GDM1 (cell line): ENCODE measurements around the gene TRAPPC11.
"Not testable (repeated sequence)": the region's sequence is repeated elsewhere in the genome, so short reads cannot be mapped to it uniquely, and the experiment has no call there.

Source experiments
- DNase-seq: peaks from one replicate; lab custom pipeline; 2025; lab: John Stamatoyannopoulos, UW

The TRAPPC11 gene

DNA sequence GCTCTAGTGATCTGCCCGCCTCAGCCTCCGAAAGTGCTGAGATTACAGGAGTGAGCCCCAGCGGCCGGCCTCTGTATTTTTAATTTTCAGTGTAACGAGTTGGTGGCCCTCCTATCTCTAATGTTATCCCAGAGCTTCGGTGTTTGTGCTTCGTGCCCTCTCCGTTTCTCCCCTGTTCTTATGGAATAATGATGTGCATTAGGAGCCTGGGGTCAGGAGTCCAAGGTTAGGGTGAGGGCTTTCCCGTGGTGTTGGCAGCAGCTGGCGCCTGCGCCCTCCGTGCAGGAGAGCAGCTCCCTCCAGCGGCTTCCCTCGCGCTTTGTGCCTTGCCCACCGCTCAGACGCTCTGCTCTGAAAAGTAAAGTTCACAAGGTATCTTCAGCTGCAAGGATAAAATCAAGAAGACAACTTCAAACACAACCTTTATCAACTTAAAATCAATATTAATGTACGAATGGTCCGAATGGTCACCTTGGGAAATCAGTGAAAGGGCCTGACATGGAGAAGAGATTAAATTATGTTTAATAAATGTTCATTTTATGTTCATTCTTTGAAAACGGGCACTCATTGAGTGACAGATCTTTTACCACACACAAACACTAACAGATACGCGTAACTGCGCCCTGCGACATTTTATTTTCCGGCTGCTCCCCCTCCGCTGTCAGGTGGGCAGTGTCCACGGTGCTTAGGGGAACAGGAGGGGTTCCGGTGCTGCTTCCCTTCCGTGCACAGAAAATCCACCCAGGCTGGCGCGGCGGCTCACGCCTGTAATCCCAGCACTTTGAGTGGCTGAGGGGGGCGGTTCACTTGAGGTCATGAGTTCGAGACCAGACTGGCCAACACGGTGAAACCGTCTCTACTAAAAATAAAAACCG, 62.4 kb downstream of the TRAPPC11 start:
- DNase-seq, result peak; percentile 16

DNA sequence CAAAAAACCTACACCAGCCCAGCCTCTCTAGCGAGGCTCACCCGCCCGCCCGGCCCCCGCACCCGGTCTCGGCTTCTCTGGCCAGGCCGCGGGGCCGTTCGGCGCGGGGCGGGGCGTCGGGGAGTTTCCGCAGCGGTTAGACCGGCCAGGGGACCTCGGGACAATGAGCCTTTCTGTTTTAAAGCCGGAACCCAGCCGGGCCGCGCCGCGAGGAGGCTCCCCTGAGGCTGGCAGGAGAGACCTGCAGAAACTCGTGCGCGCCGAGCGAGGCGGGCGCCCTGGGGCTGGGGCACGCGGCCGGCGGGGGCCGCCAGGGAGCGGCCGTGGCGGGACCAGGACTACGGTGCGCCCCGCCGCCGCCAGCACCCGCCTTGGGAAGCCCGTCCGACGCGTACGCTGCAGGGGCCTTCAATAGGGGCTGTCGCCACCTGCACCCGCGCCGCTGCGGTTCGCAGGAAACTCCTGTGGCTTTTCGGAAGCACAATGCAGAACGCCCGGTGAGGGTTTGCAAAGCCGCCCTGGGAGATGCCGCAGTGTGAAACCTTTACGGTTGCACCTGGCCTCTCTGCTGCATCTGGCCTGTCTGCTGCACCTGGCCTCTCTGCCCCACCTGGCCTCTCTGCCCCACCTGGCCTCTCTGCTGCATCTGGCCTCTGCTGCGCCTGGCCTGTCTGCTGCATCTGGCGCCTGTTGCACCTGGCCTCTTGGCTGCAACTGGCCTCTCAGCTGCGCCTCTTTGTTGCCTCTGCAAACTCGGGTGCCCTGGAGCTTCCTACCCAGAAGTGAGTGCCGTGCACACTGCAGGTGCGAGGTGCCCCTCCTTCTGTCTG, 63.9 kb downstream of the TRAPPC11 start:
- DNase-seq, result no peak

DNA sequence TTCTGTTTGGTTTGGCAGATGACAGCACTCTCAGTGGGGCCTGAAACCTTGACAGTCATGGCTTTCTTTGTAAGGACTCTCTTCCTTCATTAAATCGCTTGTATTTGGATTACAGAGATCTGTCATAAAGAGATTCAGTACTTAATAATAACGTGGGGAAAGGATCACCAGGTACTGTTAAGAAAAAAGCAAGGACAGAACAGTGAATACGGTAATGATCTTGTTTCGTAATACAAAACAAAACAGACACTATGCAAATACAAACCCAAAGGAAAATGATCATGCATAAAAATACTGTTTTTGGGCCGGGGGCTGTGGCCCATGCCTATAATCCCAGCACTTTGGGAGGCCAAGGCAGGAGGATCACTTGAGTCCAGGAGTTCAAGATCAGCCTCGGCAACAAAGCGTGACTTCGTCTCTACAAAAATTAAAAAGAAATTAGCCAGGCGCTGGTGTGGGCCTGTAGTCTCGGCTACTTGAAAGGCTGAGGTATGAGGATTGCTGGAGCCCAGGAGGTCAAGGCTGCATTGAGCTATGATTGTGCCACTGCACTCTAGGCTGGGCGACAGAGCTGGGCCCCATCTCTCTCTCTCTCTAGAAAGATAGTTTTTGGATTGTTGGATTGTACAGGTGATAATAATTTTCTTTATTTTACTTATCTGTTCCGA, 64.6 kb downstream of the TRAPPC11 start:
- no peak for DNase-seq

DNA sequence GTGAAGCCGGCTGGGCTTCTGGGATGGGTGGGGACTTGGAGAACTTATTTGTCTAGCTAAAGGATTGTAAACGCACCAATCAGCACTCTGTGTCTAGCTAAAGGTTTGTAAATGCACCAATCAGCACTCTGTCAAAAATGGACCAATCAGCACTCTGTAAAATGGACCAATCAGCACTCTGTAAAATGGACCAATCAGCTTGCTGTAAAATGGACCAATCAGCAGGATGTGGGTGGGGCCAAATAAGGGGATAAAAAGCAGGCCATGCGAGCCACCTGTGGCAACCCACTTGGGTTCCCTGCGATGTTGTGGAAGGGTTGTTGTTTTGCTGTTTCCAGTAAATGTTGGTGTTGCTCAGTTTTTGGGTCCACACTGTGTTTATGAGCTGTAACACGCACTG, 66.5 kb downstream of the TRAPPC11 start:
- not testable (repeated sequence) for DNase-seq

DNA sequence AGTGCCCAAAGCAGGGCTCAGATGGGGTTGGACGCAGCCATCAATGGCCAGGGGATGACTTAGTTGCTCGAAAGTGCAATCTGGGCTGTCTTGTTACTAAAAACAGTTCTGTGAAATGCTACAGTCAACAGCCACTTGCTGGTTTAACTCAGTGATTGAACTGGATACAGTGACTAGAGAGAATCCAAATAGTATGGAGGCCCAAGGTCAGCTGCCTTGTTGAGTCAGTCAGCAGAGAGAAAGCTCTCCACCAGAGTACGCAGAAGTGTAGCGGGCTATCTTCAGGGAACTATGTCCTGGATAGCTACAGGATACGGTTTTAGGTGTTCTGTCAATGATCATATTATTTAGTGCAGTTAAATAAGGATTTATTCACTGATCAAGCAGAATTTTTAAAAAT, 68.4 kb downstream of the TRAPPC11 start:
- no peak for DNase-seq

DNA sequence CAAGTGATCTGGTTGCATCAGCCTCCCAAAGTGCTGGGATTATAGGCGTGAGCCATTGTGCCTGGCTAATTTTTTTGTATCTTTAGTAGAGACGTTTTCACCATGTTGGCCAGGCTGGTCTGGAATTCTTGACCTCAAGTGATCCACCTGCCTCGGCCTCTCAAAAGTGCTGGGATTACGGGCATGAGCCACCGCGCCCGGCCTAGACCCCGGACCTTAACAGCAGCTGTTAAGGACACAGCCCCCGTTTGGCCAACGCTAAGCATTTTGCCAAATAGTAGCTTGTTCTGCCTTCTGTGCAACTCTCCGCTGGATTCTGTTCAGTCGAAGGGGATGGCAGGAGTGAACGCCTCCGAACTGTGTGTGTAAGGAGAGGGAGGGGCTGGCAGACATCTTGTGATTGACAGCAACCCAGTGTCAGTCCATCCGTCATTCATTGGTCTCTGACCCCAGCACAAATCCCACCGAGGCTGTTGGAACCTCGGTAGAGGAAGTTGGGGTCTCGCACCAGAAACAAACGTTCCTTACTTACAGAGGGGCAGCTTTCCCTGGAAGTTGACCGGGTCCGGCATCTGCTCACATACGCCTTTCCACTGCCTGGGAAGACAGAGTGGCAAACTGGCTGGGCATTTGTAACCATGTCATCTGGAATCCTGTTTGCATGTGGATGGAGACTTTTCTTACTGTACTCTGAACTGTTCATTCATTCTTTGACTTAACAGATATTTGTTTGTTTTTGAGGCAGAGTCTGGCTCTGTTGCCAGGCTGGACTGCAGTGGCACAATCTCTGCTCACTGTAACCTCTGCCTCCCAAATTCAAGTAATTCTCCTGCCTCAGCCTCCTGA, 69.4 kb downstream of the TRAPPC11 start:
- no peak for DNase-seq

DNA sequence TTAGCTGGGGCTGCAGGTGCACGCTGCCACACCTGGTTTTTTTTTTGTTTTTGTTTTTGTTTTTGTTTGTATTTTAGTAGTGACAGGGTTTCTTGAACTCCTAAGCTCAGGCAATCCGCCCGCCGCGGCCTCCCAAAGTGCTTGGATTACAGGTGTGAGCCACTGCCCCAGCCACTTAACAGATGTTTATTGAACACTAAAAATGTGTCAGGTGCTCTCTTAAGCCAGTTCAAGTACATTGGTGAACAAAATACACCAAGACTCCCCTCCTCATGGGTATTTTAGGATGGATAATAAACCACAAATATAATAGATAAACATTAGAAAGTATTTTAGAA, 69.9 kb downstream of the TRAPPC11 start:
- no peak for DNase-seq

DNA sequence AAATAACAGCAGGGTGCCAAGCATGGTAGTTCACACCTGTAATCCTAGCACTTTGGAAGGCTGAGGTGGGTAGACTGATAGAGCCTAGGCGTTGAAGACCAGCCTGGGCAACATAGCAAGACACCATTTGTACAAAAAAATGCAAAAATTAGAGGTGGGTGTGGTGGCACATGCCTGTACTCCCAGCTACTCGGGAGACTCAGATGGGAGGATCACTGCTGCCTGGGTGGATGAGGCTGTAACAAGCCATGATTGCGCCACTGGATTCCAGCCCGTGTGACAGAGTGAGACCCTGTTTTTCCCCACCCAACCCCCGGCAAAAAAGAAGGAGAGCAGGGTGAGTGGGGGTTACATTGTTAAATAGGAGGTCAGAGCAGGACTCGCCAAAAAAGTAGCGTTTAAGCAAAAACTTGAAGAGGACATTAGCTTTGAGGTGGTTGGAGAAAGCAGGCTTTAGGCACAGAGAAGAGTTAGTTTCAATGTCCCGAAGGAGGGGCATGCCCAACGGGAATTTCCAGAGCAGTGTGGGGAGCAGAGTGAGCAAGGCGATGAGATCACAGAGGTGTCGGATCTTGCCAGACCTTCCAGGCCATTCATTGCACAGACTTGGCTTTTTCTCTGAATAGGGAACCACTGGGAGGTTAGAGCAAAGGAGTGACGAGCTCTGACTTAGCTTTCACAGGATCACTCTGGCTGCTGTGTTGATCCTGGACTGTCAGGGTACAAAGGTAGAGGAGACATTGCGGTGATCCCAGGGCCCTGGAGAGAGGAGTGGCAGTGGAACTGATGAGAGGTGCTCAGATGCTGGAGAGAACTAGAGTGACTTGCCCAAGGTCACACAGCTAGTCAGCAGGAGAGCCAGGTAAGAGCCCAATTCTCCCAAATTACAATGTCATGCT, 70.6 kb downstream of the TRAPPC11 start:
- DNase-seq, result no peak

DNA sequence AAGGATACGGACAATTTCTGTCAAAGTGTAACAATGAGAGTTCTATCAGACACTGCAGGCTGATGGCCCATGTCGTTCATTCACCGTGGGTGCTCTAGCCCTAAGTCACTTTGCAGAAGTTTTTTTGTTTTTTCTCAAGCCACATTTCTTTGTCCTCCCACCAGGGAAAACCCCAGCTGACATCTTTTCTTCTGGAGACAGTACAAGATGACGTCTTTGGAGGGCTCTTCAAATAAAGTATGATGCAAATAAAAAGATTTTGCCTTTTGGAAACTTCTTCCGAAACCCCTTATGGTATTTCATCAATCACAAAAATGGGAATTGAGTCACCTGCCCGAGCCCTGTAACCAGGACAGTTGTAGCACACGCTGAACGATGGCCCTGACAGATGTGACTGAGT, 73.2 kb downstream of the TRAPPC11 start:
- no peak for DNase-seq

DNA sequence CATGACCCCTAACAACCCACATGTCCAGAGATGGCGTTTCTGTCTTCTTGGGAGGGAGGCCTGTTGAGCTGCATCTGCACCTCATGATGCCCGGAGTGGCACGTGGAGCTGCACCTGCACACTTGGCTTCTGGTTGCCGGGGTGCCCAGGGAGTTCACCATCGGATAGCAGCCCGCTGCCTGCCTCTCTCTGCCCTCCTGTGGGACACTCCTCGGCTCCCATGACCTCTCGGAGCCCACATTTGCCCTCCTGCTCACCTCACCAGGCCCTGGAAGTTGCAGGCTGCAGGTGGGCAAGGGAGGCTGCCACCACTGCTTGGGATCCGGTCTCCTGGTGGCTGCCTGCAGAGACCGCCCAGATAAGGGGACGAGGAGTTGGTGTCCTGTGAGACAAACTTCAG, 74.1 kb downstream of the TRAPPC11 start:
- no peak for DNase-seq

DNA sequence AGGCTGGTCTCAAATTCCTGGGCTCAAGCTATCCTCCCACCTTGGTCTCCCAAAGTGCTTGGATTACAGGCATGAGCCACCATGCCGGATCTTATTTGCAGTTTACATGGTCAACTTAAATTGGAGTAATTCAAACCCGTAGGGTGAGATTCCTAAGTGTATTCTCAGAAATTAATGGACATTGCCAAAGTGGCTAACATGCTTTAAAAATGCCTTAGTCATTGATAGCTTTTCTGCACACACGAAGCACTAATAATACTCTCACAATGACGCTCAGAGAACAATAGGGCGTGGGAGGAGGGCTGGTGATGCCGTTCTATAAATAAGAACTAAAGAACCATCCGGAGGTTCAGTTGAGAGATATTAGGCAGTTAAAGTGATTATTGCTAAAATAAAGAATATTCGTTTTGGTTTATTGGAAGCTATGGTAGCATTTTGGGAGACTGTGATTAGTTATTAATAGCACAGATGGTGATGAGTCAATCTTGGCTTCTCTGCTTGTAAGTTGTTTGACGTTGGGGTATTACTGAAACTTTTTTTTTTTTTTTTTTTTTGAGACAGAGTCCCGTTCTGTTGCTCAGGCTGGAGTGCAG, 79.1 kb downstream of the TRAPPC11 start:
- DNase-seq, result no peak

DNA sequence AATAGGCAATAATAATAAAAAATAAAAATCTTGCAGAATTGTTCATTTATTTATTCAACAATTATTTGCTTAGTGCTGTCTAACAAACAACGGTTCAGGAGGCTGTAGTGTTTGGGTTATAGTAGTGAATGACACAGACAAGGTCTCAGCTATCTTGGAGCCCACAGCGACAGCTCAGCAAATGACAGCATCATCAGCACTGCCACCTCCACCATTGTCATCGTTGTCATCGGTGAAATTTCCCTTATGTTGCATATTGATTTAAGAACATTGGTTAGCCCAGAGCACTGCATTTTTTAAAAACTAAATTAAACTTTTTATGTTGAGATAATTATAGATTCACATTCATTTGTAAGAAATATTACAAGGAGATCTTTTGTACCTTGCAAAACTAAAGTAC, 79.9 kb downstream of the TRAPPC11 start:
- no peak for DNase-seq

DNA sequence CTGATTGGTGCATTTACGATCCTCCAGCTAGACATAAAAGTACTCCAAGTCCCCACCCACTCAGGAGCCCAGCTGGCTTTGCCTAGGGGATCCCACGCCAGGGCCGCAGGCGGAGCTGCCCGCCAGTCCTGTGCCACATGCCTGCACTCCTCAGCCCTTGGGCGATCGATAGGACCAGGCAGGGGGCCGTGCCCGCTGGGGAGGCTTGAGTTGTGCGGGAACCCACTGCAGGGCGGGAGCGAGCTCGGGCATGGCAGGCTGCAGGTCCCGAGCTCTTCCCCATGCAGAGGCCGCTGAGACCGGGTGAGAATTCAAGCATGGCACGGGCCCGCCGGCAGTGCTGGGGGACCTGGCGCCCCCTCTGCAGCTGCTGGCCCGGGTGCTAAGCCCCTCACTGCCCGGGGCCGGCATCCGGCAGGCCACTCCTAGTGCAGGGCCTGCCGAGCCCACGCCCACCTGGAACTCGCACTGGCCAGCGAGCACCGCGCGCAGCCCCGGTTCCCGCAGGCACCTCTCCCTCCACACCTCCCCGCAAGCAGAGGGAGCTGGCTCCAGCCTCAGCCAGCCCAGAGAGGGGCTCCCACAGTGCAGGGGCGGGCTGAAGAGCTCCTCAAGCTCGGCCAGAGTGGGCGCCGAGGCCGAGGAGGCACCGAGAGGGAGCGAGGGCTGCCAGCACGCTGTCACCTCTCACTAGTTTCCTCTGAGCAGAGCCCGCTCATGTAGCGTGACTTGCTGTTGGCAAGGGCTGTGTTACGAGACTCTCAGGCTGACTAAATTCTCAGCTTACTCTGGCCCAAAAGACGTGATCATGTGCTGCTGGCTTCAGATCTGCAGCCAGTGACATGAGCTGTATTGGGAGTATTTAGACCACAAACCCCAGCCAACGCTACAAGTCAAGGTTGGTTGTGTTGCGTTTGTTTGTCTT, 87.5 kb downstream of the TRAPPC11 start:
- no peak for DNase-seq

DNA sequence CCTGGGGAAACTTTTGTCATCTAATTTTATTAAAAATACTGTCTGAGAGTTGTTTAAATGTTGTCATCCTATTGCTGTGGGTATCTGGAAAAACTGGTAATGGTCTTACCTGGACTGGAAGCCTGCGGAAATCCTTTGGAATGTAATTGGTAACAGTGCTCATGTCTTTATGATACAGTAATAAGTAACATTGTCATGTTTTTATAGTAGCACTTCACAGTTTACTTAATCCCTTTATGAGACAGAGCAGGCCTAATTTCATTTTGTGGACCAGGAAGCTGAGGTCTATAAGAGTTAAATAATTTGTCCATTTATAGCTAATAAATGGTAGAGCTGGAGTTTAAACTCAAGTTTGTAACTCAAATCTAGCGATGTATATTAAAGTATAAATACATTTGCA, 88.3 kb downstream of the TRAPPC11 start:
- no peak for DNase-seq

DNA sequence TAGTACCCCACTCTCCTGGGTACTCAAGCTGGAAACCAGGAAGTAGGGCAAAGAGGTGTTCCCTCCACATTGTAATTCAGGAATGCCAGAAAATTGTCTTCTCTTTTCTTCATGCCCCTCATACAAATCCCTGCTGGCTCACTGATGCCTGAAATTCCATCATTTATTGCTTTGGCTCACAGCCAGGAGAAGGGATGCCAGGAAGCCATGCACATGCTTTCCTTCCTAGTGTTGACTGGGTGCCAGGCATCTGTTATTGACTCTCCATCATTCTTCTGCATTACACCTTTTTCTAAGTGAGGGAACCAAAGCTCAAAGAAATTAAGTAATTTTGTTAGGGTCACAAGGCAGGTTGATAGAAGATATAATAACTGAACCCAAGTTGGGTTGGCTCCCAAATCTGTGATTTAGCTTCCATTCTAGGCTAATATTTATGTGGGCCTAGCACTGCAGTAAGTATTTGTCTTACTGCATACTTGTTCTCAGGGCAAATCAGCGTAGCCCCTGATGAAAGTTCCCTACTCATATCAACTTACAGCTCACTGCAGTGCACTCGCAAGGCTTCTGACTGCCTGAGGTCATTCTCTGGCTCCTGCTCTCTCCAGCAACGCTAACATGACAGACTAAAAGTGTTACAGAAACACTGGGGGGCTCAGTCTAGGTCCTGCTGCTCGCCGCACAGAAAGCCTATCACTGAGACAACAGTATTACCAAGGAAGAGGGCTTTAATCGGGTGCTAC, 89.0 kb downstream of the TRAPPC11 start:
- no peak for DNase-seq

DNA sequence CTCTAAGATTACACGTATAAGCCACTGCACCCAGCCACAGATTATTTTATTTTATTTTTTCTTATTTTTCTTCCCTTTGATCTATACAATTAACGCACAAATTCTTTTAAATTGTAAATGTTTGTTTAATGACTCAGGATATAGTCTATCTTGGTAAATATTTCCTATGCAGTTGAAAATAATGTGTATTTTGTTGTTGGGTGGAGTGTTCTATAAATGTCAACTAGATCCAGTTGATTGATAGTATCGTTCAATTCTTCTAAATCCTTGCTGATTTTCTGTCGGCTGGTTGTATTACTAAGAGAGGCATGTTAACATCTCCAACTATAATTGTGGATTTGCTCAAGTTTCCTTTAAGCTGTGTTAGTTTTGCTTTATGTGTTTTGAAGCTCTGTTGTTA, 92.0 kb downstream of the TRAPPC11 start:
- DNase-seq, result no peak

DNA sequence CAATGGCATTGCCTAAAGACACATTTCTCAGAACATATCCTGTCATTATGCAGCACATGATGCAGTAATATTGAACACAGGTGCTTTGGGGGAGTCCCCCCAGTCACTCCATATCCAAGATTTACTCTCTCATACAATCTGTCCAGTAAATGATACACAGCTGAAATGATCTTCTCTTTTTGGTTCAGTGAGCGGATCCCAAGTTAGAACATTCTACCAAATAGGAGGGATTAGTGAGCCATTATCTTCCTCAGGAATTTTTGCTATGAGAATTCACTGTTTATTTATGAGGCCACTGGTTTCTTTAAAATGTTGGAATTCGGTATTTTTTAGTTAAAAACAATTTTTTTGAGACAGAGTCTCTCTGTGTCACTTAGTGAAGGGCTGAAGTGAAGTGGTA, 96.5 kb downstream of the TRAPPC11 start:
- DNase-seq, result no peak

DNA sequence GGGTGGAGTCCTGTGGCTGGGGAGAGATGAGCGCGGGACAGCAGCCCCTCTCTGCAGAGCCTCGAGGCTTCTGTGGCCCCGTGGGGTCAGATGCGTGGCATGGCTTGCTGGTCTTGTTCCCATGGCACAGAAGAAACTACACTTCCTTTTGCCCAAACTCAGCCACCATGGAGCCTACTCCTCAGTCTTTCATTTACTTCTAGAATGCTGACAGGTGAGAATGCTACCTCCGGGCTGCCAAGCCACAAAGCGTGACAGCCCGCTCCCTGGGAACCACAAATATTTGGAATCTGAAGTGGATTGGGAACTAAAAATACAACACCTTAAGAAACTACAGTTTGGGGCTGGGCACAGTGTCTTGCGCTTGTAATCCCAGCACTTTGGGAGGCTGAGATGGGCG, 98.0 kb downstream of the TRAPPC11 start:
- DNase-seq, result no peak
